GM06990 (cell line): ENCODE measurements around the gene G6PC1.

Experiments used
- DNase-seq: peaks from one replicate; pipeline ENCODE4 v3.0.0-alpha.2; 2011; ENCODE audit not compliant: insufficient read length; ENCODE audit errors: extremely low read depth
- H3K27me3 ChIP-seq: replicated peaks from 2 replicates; pipeline ENCODE4 v1.6.0; 2011; ENCODE audit warnings: low read length; ENCODE audit not compliant: control insufficient read depth, insufficient read depth
- H3K36me3 ChIP-seq: 2 replicates; pipeline ENCODE4 v1.5.1; 2011; ENCODE audit warnings: low read length; ENCODE audit not compliant: control insufficient read depth, insufficient read depth
- H3K4me3 ChIP-seq: replicated peaks from 2 replicates; pipeline ENCODE4 v1.5.1; 2011; ENCODE audit warnings: low read depth, mild to moderate bottlenecking, control low read depth, low read length
- TF ChIP-seq, protein P1 (sequence below): IDR thresholded peaks from 2 replicates; pipeline ENCODE4 v1.5.1; 2011; ENCODE audit warnings: low read length, control low read depth, mild to moderate bottlenecking, inconsistent platforms; ENCODE audit not compliant: insufficient read depth, poor library complexity, severe bottlenecking

Gene G6PC1

DNA sequence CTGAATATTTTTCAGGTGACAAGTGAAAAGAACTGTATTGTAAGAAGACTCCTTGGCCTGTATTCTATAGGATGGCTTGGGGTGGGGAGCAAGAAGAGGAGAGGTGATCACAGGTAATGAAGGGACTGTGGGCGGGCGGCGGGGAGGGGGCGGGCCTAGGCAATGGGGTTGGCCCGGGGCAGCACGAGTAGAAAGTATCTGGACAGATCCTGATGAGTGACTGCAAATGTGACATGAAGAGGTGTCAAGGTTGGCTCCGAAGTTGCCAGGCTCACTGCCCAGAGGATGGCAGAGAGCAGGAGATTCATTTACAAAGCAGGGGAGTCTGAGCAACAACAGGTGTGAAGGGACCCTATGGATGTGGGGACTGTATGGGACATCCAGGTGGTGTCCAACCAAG lies 10.8 kb upstream of the G6PC1 start:
- DNase-seq: no peak
- H3K36me3 ChIP-seq: no peaks in the 10 kb centered on the region
- TF ChIP-seq, protein P1, sequence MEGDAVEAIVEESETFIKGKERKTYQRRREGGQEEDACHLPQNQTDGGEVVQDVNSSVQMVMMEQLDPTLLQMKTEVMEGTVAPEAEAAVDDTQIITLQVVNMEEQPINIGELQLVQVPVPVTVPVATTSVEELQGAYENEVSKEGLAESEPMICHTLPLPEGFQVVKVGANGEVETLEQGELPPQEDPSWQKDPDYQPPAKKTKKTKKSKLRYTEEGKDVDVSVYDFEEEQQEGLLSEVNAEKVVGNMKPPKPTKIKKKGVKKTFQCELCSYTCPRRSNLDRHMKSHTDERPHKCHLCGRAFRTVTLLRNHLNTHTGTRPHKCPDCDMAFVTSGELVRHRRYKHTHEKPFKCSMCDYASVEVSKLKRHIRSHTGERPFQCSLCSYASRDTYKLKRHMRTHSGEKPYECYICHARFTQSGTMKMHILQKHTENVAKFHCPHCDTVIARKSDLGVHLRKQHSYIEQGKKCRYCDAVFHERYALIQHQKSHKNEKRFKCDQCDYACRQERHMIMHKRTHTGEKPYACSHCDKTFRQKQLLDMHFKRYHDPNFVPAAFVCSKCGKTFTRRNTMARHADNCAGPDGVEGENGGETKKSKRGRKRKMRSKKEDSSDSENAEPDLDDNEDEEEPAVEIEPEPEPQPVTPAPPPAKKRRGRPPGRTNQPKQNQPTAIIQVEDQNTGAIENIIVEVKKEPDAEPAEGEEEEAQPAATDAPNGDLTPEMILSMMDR: no peak
- no peak overlapping the region for H3K4me3 ChIP-seq
- H3K27me3 ChIP-seq: no peaks in the 10 kb centered on the region; the same call in 1 of the 2 replicates

DNA sequence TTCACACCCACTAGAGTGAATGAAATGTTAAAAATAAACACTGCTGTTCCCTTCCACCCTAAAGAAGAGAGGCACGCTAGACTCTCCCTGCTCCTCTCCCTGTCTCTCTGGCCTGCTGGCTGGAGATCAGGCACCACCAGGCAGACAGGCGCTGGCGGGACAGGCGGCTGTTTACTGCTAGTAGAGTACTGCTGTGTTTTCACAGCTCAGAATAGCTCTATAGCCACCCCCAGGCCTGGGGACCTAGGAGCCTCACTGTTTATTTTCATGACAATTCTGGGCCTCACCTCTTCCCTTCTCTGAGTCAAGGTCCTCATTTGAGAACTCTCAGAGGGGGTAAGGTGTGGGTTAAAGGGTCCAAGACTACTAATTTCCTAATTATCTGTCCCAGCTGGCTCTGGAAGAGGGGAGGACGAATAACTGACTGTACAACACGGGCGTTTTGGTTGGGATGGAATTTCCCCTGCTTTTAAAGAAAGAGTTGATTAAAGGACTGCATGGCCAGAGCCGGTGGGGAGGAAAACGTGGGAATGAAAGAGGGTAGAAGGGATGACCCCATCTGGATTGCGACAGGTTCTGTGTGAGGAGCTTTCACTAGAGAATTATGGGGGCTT lies 9.0 kb upstream of the G6PC1 start:
- Histone ChIP-seq H3K4me3 (no peak overlapping the region), H3K27me3 (no peaks in the 10 kb centered on the region; the same call in 1 of the 2 replicates), H3K36me3 (no peaks in the 10 kb centered on the region)
- TF ChIP-seq, protein P1: no peak
- no peak for DNase-seq

DNA sequence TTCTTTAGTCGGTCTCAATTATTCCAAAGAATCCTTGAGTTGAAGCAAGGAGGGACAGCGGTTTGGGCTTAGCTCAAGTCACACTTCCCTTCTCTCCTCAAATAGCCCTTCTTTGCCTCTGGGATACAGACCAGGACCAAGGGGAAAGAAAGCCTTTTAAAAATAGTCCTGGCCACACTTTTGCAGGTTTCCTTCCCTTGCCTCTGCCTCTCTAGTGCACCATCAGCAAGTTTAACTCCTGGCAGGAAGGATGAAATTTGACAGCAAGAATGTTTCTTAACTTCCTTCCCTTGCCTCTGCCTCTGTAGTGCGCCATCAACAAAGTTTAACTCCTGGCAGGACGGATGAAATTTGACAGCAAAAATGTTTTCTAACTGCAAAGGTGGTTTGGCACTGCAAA lies 7.2 kb upstream of the G6PC1 start:
- DNase-seq: no peak
- Histone ChIP-seq H3K36me3 (no peaks in the 10 kb centered on the region), H3K27me3 (no peaks in the 10 kb centered on the region; the same call in 1 of the 2 replicates), H3K4me3 (no peak overlapping the region)
- TF ChIP-seq, protein P1: no peak

DNA sequence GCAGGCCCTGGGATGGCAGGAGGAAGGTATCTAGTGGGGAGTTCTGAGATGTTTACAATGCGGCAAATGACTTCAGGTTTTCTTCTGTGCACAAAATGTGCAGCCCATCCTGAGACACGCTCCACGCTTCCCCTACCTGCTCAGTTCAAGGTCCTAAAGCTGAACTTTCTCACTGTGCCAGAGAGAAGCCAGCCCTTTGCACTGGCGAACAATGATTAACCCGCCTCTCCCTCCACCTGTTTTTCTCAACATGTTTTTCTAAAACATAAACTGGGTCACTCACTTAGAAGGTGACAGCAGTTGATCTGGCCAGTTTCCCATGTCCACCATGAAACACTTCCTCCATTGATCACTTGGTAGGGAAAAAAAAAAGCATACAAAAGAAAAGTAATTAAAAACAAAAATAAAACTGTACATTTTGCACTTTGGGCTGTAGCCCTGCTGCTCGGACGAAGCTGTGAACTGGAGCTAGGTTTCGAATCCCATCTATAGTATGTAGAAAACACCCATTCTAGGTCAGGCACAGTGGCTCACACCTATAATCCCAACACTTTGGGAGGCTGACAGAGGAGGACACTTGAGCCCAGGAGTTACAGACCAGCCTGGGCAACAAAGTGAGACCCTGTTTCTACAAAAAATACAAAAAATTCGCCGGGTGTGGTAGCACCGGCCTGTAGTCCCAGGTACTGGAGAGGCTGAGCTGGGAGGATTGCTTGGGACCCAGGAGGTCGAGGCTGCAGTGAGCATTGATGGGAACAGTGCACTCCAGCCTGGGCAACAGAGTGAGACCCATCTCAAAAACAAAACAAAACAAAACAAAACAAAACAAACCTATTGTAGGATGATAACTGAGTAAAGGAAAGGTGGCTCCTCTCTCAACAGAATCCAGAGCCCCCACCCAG lies 6.1 kb upstream of the G6PC1 start:
- no peak overlapping the region for H3K4me3 ChIP-seq
- peaks cover 2% of the 10 kb centered on the region; the same call in 1 of the 2 replicates for H3K27me3 ChIP-seq
- TF ChIP-seq, protein P1: no peak
- DNase-seq: no peak
- H3K36me3 ChIP-seq: no peaks in the 10 kb centered on the region

DNA sequence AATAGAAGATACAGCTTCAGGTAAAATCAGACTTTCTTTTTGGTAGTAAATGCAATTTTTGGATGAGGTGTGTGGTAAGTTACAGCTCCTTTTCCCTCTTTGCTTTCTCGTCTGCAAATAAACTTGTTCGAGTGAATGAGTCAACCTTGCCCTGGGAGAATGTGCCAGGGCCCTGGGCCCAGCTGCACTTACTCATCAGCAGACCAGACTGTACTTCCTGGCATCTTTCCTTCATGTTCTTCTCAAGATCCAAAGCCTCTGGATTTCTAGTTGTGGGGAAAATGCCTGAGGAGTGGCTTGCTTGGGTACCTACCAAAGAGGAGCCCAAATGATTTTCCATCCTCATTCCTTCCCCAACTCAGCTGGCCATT lies 5.4 kb upstream of the G6PC1 start:
- Histone ChIP-seq H3K27me3 (peaks cover 2% of the 10 kb centered on the region; the same call in 1 of the 2 replicates), H3K4me3 (no peak overlapping the region), H3K36me3 (no peaks in the 10 kb centered on the region)
- TF ChIP-seq, protein P1: no peak
- DNase-seq: no peak
